ENCODE measurements around the gene CEND1. TPM values are rescaled to one million over a fixed set of nuclear protein-coding genes. Genes with fewer than 3 reads are reported as not detected.
"Not testable (repeated sequence)": the region's sequence is repeated elsewhere in the genome, so short reads cannot be mapped to it uniquely, and the experiment has no call there.

The CEND1 gene
- total RNA-seq, 2 donors from 2014 or later, result 1.2 to 3.9 TPM

DNA sequence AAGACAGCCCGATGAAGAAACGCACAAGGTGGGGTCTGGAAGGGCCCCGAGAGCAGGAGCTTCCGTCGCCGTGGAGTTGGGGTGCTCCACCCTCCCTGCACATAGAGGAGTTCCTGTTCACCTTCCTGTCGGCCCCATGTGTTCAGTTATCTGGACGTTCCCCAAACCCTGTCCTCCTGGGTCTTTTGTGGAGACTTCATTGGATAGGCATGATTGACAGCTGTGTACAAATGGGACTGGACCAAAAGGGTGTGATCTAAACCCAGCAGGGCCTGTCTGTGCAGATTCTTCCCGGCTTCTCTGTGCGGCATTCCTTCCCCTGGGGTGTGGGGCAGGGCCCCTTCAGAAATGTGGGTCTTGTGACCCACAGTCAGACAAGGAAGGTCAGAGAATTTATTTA, 52.0 kb downstream of the CEND1 start:
- Mint-ChIP-seq H3K4me3 (peak overlapping the region; percentile 67), H3K27ac (peak overlapping the region; percentile 54)
- not testable (repeated sequence) for H3K27me3 Mint-ChIP-seq; H3K4me1 Mint-ChIP-seq; H3K36me3 Mint-ChIP-seq (ENCODE audit: low read depth); H3K9me3 Mint-ChIP-seq
- ATAC-seq (replicated peaks), result peak; percentile 35

DNA sequence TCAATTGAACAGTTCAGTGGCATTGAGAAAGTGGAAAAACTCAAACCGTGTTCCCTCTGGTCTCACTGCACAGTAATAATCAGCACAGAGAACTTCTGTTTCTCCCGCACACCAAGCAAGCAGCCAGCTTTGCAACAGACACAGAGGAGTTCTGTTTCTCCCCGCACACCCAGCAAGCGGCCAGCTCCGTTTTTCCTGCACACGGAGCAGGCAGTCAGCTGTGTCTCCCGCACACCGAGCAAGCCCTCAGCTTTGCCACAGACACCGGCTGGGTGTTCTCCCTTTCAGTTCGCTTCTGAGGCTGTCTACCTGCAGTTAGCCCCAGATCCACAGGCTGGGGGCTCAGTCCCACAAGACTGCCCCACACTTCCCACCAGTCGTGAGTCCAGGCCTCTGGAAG, 52.5 kb downstream of the CEND1 start:
- peak overlapping the region; percentile 54 for H3K27ac Mint-ChIP-seq
- peak; percentile 14 for ATAC-seq (replicated peaks)

More for the DNA sequence above, 52.5 kb downstream of the CEND1 start:
- Mint-ChIP-seq H3K4me1 (peaks cover 7% of the 10 kb centered on the region), H3K4me3 (peak overlapping the region; percentile 67), H3K27me3 (no peaks in the 10 kb centered on the region), H3K36me3 (ENCODE audit: low read depth) (no peaks in the 10 kb centered on the region), H3K9me3 (no peaks in the 10 kb centered on the region)

Other genes starting within 250 kb of the CEND1 start
- 1 to 10 TPM; 2.7 to 6.6 TPM for gene LMNTD2, start 229.4 kb downstream of the CEND1 start, total RNA-seq
- 10 to 100 TPM; 22.7 to 37.7 TPM for gene RASSF7, start 229.1 kb downstream of the CEND1 start, total RNA-seq
- 10 to 100 TPM; 37.8 to 55.6 TPM for gene PHRF1, start 213.6 kb downstream of the CEND1 start, total RNA-seq
- gene IRF7, start 174.1 kb downstream of the CEND1 start, total RNA-seq, result 10 to 100 TPM; 14.7 to 25.8 TPM
- not detected for gene CDHR5, start 165.1 kb downstream of the CEND1 start, total RNA-seq
- gene SCT, start 162.9 kb downstream of the CEND1 start, total RNA-seq, result not detected
- 1 to 10 TPM in 1 of 2 donors, under 1 TPM in 1; 0.48 to 3.8 TPM for gene DRD4, start 152.8 kb downstream of the CEND1 start, total RNA-seq
- gene DEAF1, start 94.9 kb downstream of the CEND1 start, total RNA-seq, result 10 to 100 TPM; 43.2 to 56.0 TPM
- 10 to 100 TPM; 11.7 to 14.6 TPM for gene TMEM80, start 94.3 kb downstream of the CEND1 start, total RNA-seq
- gene EPS8L2, start 83.9 kb downstream of the CEND1 start, total RNA-seq, result 10 to 100 TPM; 23.6 to 34.6 TPM
- 100 to 1,000 TPM; 131 to 255 TPM for gene TALDO1, start 42.6 kb downstream of the CEND1 start, total RNA-seq
- 10 to 100 TPM; 42.3 to 60.9 TPM for gene GATD1, start 12.6 kb downstream of the CEND1 start, total RNA-seq
- gene SLC25A22, start 8.2 kb upstream of the CEND1 start, total RNA-seq, result 10 to 100 TPM; 27.9 to 62.2 TPM
- 10 to 100 TPM; 35.8 to 43.8 TPM for gene PIDD1, start 15.1 kb upstream of the CEND1 start, total RNA-seq
- 1,000 to 10,000 TPM; 2,744 to 3,086 TPM for gene RPLP2, start 19.9 kb upstream of the CEND1 start, total RNA-seq
- gene PNPLA2, start 28.8 kb upstream of the CEND1 start, total RNA-seq, result 10 to 100 TPM; 36.8 to 39.3 TPM
- gene CRACR2B, start 37.8 kb upstream of the CEND1 start, total RNA-seq, result 1 to 10 TPM; 1.4 to 1.9 TPM
- 10 to 100 TPM; 61.5 to 74.6 TPM for gene CD151, start 42.9 kb upstream of the CEND1 start, total RNA-seq
- 100 to 1,000 TPM in 1 of 2 donors, 10 to 100 TPM in 1; 41.2 to 106 TPM for gene POLR2L, start 52.4 kb upstream of the CEND1 start, total RNA-seq
- gene TSPAN4, start 52.8 kb upstream of the CEND1 start, total RNA-seq, result 10 to 100 TPM in 1 of 2 donors, 1 to 10 TPM in 1; 6.0 to 11.2 TPM
- gene CHID1, start 120.7 kb upstream of the CEND1 start, total RNA-seq, result 10 to 100 TPM; 71.9 to 72.6 TPM
- 10 to 100 TPM; 69.1 to 76.2 TPM for gene AP2A2, start 135.8 kb upstream of the CEND1 start, total RNA-seq
- gene MUC6, start 246.6 kb upstream of the CEND1 start, total RNA-seq, result not detected

Measured in activated T-helper 17 cell treated with anti-CD3 and anti-CD28 coated beads, Interleukin-2, amount 50 U/mL, for 72 hours (primary cell).